ENCODE data around the gene MORC4. TPM values are rescaled to one million over a fixed set of nuclear protein-coding genes. Genes with fewer than 3 reads are reported as not detected.
A peak's percentile ranks its signal among the peaks of the same experiment; 100 is the strongest.

MORC4 gene
- total RNA-seq, 2 experiments from 2014 or later, result 11.2 to 11.7 TPM

DNA sequence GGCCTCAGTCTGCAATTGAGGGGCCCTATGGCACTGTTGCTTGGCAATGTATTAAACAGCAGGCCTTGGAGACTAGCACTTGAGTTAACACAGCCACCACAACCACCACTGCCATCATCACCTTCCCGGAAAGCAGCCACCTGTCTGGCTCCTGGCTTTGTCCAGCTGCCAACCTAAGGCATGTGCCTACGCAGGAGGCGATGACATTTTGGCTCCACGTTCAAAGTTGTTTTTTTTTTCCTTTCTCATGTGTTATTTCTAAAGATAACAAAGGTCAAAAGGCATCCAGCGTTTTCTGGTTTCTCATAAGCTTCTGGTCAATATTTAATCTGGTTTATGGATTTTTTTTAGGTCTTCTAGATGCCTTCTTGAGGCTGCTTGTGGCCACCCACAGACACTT lies 72.3 kb downstream of the MORC4 start:
- intact Hi-C loops (cut with micrococcal nuclease), result no loop called here
- H3K9me3 Mint-ChIP-seq, result no peaks in the 10 kb centered on the region
- no peak for DNase-seq
- CTCF ChIA-PET, result no interaction called here
- H3K27me3 Mint-ChIP-seq (ENCODE audit: low read depth), result no peaks in the 10 kb centered on the region
- no peaks in the 10 kb centered on the region for H3K36me3 Mint-ChIP-seq (ENCODE audit: low read depth)
- H3K4me1 Mint-ChIP-seq (ENCODE audit: low read depth), result no peaks in the 10 kb centered on the region
- H3K4me3 Mint-ChIP-seq, result no peak overlapping the region
- H3K27ac Mint-ChIP-seq, result no peak overlapping the region

DNA sequence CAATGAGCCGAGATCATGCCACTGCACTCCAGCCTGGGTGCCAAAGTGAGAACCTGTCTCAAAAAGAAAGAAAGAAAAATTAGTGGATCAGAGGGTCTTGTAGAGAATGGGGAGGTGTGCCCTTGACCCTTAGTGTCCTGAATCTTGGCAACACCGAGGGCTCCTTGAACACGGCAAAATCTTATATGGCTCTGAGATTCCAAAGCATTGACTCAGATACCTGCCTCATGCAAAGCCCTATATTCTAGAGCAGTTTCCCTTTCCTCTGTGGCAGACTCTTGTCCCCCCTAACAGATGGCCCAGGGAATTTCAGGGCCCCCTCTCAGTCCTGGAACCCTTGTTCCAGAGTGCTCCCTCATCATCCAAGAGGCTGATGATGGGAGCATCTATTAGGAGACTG lies 73.0 kb downstream of the MORC4 start:
- H3K4me1 Mint-ChIP-seq (ENCODE audit: low read depth), result no peaks in the 10 kb centered on the region
- no peak for DNase-seq
- no peak overlapping the region for H3K27ac Mint-ChIP-seq
- no peak overlapping the region for H3K4me3 Mint-ChIP-seq
- no peaks in the 10 kb centered on the region for H3K36me3 Mint-ChIP-seq (ENCODE audit: low read depth)
- CTCF ChIA-PET, result no interaction called here
- no peaks in the 10 kb centered on the region for H3K9me3 Mint-ChIP-seq
- intact Hi-C loops (cut with micrococcal nuclease), result no loop called here
- no peaks in the 10 kb centered on the region for H3K27me3 Mint-ChIP-seq (ENCODE audit: low read depth)

DNA sequence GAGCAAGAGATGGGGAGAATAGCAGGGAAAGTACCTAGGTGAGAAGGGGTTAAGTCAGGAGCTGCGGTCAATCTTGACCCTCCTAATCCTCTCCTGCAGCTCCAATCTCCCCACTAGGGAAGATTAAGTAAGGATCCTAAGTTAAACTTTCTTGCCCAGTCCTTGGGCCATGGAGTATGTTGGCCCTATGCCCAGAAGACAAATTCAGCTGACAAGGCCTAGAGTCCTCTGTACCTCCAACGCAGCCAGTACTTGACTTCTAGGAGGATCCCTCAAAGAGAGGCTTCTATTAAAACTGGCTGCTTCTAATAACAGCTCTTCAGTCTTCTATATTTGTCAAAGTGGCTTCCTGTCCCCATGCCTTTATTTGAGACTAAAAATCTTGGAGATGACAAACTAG lies 78.4 kb downstream of the MORC4 start:
- Mint-ChIP-seq H3K36me3 (ENCODE audit: low read depth) (no peaks in the 10 kb centered on the region), H3K4me1 (ENCODE audit: low read depth) (peaks cover 13% of the 10 kb centered on the region), H3K27me3 (ENCODE audit: low read depth) (no peaks in the 10 kb centered on the region), H3K9me3 (no peaks in the 10 kb centered on the region), H3K27ac (no peak overlapping the region), H3K4me3 (no peak overlapping the region)
- DNase-seq, result no peak
- intact Hi-C loops (cut with micrococcal nuclease), result no loop called here
- CTCF ChIA-PET, result interaction anchor here (1.5 kb wide), 1 partner anchor 24 kb away, joined by 4 read pairs; no protein-coding TSS in a partner anchor

DNA sequence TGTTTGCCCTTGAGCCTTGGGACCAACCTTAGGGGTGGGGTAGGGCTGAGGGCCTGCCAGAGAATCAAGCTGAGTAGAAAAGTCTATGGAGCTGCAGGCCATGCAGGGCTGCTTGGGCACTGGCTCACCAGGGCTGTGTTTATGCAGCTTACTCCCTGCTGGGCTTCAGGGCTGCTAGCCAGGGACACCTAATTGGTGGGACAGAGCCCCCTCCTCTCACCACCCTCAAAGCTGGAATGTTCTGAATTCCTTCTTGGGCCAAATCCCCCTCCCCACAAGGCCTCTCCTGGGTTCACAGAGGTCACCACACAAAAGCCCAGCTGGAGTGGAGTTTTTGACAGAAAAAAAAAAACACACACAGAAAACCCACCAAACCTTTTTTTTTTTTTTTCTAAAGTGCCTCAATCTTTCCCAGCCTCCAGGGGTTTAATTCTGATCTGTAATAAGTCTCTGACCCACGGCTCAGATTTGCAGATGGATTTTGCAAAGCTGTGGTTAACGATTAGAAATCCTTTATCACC lies 80.0 kb downstream of the MORC4 start, which contains the start of gene CLDN2:
TSS of gene CLDN2 (plus strand) at position 471 of the 521 bp plus-strand sequence. CDS start 7,827 bp downstream, outside the sequence.
- no peaks in the 10 kb centered on the region for H3K27me3 Mint-ChIP-seq (ENCODE audit: low read depth)
- H3K4me1 Mint-ChIP-seq (ENCODE audit: low read depth), result peaks cover 17% of the 10 kb centered on the region
- no peak for DNase-seq
- no peaks in the 10 kb centered on the region for H3K36me3 Mint-ChIP-seq (ENCODE audit: low read depth)
- CTCF ChIA-PET, result no interaction called here
- H3K4me3 Mint-ChIP-seq, result no peak within 1 kb of the TSS
- no peaks in the 10 kb centered on the region for H3K9me3 Mint-ChIP-seq
- intact Hi-C loops (cut with micrococcal nuclease), result no loop called here
- no peak within 1 kb of the TSS for H3K27ac Mint-ChIP-seq

DNA sequence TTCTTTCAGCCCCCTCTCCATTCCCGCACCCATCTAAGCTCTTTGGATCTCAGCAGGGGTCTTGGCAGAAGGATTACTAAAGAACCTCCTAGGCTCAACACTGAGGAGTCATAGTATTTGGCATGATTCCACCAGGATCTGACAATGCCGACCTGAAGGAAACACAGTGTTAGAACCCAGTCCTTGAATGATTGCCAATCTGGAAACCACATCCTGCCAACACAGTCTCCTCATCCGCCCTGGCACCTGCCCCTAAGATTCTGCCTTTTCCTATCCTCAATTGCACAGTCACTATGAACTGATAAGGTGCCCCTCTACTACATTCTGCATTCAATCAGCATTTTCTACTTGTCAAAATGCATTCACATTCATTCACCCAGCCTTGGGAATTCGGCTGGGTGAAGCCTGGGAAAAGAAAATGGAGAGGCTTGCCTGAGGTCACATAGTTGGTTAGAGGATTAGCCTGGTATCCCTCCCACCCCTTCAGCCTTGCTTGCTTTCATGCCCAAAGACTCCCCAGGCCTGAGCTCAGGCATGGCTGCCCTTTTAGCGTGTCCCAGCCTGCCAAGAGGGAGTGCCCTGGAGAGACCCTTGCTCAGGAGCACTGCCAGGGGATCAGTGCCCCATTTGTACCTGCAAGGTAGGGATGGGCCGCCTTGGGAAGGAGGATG lies 82.0 kb downstream of the MORC4 start:
- no peak overlapping the region for H3K27ac Mint-ChIP-seq

DNA sequence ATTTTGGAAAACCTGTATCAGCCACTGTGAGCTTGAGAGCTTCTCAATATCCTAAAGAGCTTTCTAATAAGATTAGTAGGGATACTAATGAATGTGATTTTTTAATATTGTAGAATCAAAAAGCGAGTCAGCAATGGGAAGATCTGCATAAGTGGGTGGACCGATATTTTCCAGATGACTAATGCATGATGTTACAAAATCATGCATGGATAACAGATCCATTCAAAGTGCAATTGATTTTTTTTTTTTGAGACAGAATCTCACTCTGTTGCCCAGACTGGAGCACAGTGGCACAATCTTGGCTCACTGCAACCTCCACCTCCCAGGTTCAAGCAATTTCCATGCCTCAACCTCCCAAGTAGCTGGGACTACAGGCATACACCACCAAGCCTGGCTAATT lies 87.1 kb downstream of the MORC4 start:
- H3K9me3 Mint-ChIP-seq, result no peaks in the 10 kb centered on the region
- H3K4me1 Mint-ChIP-seq (ENCODE audit: low read depth), result peaks cover 16% of the 10 kb centered on the region
- intact Hi-C loops (cut with micrococcal nuclease), result no loop called here
- no peak overlapping the region for H3K27ac Mint-ChIP-seq
- H3K36me3 Mint-ChIP-seq (ENCODE audit: low read depth), result no peaks in the 10 kb centered on the region
- no peak overlapping the region for H3K4me3 Mint-ChIP-seq
- H3K27me3 Mint-ChIP-seq (ENCODE audit: low read depth), result no peaks in the 10 kb centered on the region
- CTCF ChIA-PET, result no interaction called here
- DNase-seq, result no peak

More for the DNA sequence above, 82.0 kb downstream of the MORC4 start:
- H3K27me3 Mint-ChIP-seq (ENCODE audit: low read depth), result no peaks in the 10 kb centered on the region
- H3K4me3 Mint-ChIP-seq, result no peak overlapping the region
- peaks cover 17% of the 10 kb centered on the region for H3K4me1 Mint-ChIP-seq (ENCODE audit: low read depth)
- H3K36me3 Mint-ChIP-seq (ENCODE audit: low read depth), result no peaks in the 10 kb centered on the region
- DNase-seq, result peak; percentile 40
- CTCF ChIA-PET, result interaction anchor here (1.2 kb wide), 1 partner anchor 23 kb away, joined by 3 read pairs; no protein-coding TSS in a partner anchor
- intact Hi-C loops (cut with micrococcal nuclease), result no loop called here
- H3K9me3 Mint-ChIP-seq, result no peaks in the 10 kb centered on the region

DNA sequence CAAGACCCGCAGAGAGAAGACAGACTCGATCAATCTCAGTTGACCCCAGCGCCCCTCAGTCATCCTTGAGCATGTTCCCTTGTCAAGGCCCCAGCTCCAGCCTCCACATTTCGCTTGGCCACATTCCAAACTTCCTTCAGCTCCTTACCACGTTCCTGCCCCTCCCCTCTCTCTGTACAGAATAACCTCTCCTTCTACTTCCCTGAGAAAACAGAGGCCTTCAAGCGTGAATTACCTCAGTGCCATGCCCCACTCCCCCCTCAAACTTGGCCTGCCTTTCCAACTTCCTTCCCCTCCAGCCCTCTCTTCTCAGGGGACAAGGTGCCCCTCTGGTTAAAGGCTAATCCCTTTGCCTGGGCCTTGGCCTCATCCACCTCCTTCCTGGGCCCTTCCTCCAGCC lies 93.7 kb downstream of the MORC4 start:
- no peaks in the 10 kb centered on the region for H3K9me3 Mint-ChIP-seq
- H3K27me3 Mint-ChIP-seq (ENCODE audit: low read depth), result no peaks in the 10 kb centered on the region
- no peak overlapping the region for H3K27ac Mint-ChIP-seq
- no peaks in the 10 kb centered on the region for H3K4me1 Mint-ChIP-seq (ENCODE audit: low read depth)
- no peak for DNase-seq
- no peaks in the 10 kb centered on the region for H3K36me3 Mint-ChIP-seq (ENCODE audit: low read depth)
- intact Hi-C loops (cut with micrococcal nuclease), result no loop called here
- no peak overlapping the region for H3K4me3 Mint-ChIP-seq
- CTCF ChIA-PET, result interaction anchor here (0.8 to 1.3 kb wide), 2 partner anchors 12 to 13 kb away, joined by 3 to 6 read pairs; no protein-coding TSS in a partner anchor

DNA sequence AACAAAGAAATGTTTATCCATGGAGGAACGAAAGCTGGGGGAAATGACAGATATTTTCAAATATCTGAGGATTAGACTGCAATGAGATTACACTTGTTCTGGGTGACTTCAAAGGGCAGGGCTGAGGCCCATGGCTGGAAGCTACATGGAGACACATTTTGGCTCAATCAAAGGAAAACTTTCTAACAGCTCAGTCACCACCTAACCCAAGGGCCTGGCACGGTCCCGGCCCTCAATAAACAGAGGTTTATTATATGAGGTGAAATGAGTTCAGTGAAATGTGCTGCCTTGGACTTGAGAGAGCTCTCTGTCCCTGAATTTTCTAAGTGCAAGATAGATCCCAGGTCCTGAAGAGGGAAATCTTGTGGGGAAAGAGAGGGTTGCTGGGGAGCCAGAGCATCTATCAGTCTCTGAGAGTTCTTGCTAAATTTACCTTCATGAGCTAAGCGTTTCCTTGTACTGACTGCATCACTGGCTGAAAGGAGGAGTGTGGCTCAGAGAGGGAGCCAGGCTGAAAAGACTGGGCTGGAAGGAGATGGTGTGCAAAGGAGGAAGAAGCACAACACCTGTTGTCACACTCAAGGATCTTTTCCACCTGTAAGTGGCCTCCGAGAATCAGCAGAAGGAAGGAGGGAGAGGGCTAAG lies 94.8 kb downstream of the MORC4 start:
- H3K4me3 Mint-ChIP-seq, result no peak overlapping the region
- CTCF ChIA-PET, result interaction anchor here (0.5 to 1.3 kb wide), 5 partner anchors 10 to 1088 kb away, joined by 3 to 6 read pairs (median 3); no protein-coding TSS in a partner anchor
- H3K27ac Mint-ChIP-seq, result no peak overlapping the region
- H3K4me1 Mint-ChIP-seq (ENCODE audit: low read depth), result no peaks in the 10 kb centered on the region
- intact Hi-C loops (cut with micrococcal nuclease), result no loop called here
- no peaks in the 10 kb centered on the region for H3K27me3 Mint-ChIP-seq (ENCODE audit: low read depth)
- H3K9me3 Mint-ChIP-seq, result no peaks in the 10 kb centered on the region
- H3K36me3 Mint-ChIP-seq (ENCODE audit: low read depth), result no peaks in the 10 kb centered on the region
- no peak for DNase-seq

DNA sequence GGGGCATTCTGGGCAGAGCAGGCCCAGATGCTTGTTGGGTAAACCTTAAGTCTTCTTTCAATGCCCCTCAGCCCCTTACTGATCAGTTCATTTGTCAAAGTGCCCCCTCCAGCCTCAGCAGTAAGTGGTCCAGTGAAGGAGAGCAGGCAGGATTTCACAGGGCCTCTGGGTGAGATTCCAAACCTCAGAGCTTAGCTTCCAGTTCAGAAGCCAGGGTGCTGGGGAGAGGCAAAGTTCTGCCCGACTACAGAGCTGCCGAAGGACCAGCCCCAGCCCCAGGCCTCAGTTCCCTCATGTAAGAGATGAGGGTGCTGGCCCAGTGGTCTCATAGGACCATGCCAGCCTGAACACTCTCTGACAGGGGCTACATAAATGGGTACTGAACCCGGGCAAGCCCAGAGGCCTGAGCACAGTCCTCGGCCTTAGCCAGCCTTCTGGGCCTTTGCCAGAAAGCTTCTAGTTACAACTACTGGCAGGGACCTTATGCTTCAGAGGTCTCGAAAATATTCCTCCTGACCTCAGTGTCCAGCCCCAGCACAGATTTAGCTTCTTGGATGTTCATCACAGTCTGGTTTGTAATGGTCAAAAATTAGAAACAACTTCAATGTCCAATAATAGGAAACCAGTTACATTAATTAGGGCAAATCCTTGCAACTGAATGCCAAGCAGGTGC lies 96.0 kb downstream of the MORC4 start:
- DNase-seq, result no peak
- CTCF ChIA-PET, result interaction anchor here (0.5 to 1.5 kb wide), 2 partner anchors 10 to 368 kb away, joined by 4 to 5 read pairs; no protein-coding TSS in a partner anchor
- Mint-ChIP-seq H3K36me3 (ENCODE audit: low read depth) (no peaks in the 10 kb centered on the region), H3K27ac (no peak overlapping the region), H3K9me3 (no peaks in the 10 kb centered on the region), H3K4me3 (no peak overlapping the region), H3K4me1 (ENCODE audit: low read depth) (no peaks in the 10 kb centered on the region), H3K27me3 (ENCODE audit: low read depth) (no peaks in the 10 kb centered on the region)
- intact Hi-C loops (cut with micrococcal nuclease), result no loop called here

DNA sequence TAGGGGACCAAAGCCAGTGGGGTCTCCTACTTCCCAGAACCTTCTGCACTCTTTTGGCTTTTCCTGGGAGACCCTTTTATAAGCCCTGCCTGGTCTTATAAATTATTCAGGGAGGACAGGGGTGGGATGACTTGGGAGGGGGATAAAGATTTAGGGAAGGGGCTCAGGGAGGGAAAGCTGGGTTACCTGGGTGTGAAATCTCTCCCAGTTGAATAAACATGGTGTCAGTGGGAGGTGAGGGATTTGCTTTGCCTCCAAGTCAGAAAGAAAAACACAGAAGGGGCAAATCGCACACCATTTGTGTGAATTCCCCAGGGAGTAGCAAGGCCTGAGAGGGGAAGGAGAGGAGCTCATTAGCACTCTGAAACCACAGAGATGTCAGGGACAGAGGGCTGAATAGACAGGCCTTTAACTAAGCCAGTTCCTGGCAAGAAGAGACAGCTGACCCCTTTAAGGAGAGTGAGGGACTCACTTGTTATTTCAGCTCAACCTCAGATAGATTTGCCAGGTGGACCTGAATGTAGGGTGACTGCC lies 96.7 kb downstream of the MORC4 start, which contains the start of gene RIPPLY1:
TSS of gene RIPPLY1 (minus strand) at position 51 of the 534 bp plus-strand sequence. CDS start 54 bp downstream, outside the sequence.
- CTCF ChIA-PET, result interaction anchor here (0.5 to 1.5 kb wide), 3 partner anchors 9 to 368 kb away, joined by 4 to 5 read pairs (median 4); no protein-coding TSS in a partner anchor
- intact Hi-C loops (cut with micrococcal nuclease), result no loop called here
- Mint-ChIP-seq H3K36me3 (ENCODE audit: low read depth) (no peaks in the 10 kb centered on the region), H3K27ac (no peak within 1 kb of the TSS), H3K4me1 (ENCODE audit: low read depth) (peaks cover 2% of the 10 kb centered on the region), H3K27me3 (ENCODE audit: low read depth) (no peaks in the 10 kb centered on the region), H3K4me3 (no peak within 1 kb of the TSS), H3K9me3 (no peaks in the 10 kb centered on the region)
- no peak for DNase-seq

DNA sequence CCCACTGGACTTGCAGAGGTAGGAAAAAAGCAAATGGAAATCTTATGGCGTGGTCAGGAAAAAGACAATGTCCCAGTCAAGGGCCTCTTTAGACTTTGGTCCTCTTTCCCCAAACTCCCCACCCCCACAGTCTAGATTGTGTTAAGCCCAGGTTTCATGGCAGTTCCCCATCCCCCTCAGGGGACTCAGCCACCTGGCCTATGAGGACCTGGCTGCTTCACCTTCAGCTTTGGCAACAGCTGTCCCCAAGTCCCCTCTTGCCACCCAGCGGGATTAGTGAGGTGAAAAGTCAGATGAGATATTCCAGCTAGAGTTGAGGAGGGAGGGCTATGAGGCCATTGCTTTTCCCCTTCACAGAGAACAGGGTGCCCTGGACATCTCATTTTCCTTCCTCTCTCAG lies 97.3 kb downstream of the MORC4 start:
- Mint-ChIP-seq H3K4me1 (ENCODE audit: low read depth) (peaks cover 2% of the 10 kb centered on the region), H3K27me3 (ENCODE audit: low read depth) (no peaks in the 10 kb centered on the region), H3K9me3 (no peaks in the 10 kb centered on the region), H3K36me3 (ENCODE audit: low read depth) (no peaks in the 10 kb centered on the region), H3K4me3 (no peak overlapping the region), H3K27ac (no peak overlapping the region)
- intact Hi-C loops (cut with micrococcal nuclease), result no loop called here
- DNase-seq, result no peak
- CTCF ChIA-PET, result interaction anchor here (0.8 to 1.5 kb wide), 2 partner anchors 8 to 10 kb away, joined by 4 read pairs; no protein-coding TSS in a partner anchor

DNA sequence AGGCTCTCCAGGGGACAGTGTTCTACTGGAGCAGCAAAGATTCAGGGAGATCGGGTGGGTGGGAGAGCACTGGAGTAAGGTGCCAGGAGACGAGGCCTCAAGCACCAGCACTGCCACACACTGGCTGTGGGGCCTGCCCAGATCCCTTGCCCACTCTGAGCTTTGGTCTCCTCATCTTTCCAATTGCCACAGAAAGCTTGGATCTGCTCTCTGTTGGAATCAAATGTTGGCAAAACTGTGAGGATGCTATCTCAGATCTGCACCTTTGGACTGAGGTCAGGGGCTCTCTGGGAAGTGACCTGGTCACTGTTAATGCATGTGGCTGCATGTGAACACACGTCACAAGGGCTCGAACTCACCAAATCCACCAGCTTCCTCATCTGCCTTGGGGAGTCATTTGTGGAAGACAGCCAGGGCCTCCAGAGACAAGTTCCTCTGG lies 98.2 kb downstream of the MORC4 start:
- Mint-ChIP-seq H3K27ac (no peak overlapping the region), H3K4me1 (ENCODE audit: low read depth) (peaks cover 2% of the 10 kb centered on the region), H3K36me3 (ENCODE audit: low read depth) (no peaks in the 10 kb centered on the region), H3K27me3 (ENCODE audit: low read depth) (no peaks in the 10 kb centered on the region), H3K9me3 (no peaks in the 10 kb centered on the region), H3K4me3 (no peak overlapping the region)
- DNase-seq, result no peak
- intact Hi-C loops (cut with micrococcal nuclease), result no loop called here
- CTCF ChIA-PET, result no interaction called here

Measured in activated naive CD4-positive, alpha-beta T cell treated with anti-CD3 and anti-CD28 coated beads for 36 hours (primary cell).